ENCODE results near the gene TBC1D9.

GRCh38 chr4:140630246-140630645, 125.9 kb downstream of the TBC1D9 start:
- no peak for TF ChIP-seq CTCF (IDR thresholded peaks at IDR 0.05)
- TF ChIP-seq POLR2A (IDR thresholded peaks at IDR 0.05), result no peak
